ENCODE data around the gene SERBP1.

The SERBP1 gene

DNA sequence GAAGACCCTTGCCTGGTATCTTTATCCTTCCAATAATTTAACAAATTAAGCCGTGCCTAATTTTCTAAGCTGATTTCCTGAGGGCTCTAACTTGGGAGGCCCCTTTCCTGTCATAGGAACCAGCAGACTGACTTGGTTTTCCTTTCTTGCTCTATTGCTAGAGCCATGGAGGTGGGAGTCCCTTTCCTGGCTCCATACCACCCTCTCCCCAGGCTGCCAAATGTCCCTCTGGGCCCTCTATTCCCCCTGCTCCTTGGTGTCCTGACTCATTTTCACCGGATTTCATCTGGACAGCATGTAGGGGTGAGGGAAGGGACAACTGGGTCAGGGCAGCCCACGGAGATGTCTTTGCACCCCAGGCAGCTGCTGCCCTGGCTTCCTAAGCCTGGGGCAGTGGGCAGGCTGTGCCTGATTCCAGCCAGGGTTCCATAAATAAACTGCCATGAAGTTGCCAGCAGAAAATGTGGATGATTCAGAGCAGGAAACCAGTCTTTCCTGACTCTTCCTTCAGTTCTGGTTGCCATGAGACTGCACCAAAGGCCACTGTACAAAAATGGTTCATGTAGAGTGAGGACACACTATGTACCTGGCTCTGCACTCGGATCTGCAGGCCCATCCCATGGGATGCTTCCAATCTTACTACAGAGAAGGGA lies 38.0 kb upstream of the SERBP1 start:
- POLR2A ChIA-PET = no interaction called here
- TF ChIP-seq, protein P1, sequence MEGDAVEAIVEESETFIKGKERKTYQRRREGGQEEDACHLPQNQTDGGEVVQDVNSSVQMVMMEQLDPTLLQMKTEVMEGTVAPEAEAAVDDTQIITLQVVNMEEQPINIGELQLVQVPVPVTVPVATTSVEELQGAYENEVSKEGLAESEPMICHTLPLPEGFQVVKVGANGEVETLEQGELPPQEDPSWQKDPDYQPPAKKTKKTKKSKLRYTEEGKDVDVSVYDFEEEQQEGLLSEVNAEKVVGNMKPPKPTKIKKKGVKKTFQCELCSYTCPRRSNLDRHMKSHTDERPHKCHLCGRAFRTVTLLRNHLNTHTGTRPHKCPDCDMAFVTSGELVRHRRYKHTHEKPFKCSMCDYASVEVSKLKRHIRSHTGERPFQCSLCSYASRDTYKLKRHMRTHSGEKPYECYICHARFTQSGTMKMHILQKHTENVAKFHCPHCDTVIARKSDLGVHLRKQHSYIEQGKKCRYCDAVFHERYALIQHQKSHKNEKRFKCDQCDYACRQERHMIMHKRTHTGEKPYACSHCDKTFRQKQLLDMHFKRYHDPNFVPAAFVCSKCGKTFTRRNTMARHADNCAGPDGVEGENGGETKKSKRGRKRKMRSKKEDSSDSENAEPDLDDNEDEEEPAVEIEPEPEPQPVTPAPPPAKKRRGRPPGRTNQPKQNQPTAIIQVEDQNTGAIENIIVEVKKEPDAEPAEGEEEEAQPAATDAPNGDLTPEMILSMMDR (IDR thresholded peaks at IDR 0.05; ENCODE audit: control extremely low read depth, extremely low read depth, low read depth, missing control alignments) = no peak
- DNase-seq (ENCODE audit: extremely low spot score) = no peak
- CTCF ChIA-PET = no interaction called here

DNA sequence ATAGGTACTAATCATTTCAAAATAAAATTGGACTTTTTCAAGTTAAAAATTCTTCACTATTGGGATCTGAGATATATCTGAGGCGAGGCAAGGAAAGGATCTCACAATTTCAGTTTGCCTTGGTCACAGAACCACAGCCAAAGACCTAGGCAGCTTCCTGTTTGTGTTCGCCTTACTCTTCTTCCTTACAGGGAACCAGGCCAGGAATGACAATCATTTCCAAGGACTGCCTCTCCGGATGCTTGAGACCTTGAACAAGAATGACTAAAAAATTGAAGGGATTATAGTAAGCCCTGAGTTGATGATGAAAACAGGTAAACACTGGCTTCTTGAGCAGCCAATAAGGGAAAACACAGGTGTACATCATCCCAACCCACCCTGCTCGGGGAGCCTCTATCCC lies 35.2 kb upstream of the SERBP1 start:
- TF ChIP-seq, protein P1 (IDR thresholded peaks at IDR 0.05; ENCODE audit: control extremely low read depth, extremely low read depth, low read depth, missing control alignments) = no peak
- DNase-seq (ENCODE audit: extremely low spot score) = no peak
- POLR2A ChIA-PET = no interaction called here
- CTCF ChIA-PET = interaction anchor here (1.7 to 2.1 kb wide), 2 partner anchors 10 to 35 kb away, joined by 5 to 10 read pairs; no protein-coding TSS in a partner anchor

DNA sequence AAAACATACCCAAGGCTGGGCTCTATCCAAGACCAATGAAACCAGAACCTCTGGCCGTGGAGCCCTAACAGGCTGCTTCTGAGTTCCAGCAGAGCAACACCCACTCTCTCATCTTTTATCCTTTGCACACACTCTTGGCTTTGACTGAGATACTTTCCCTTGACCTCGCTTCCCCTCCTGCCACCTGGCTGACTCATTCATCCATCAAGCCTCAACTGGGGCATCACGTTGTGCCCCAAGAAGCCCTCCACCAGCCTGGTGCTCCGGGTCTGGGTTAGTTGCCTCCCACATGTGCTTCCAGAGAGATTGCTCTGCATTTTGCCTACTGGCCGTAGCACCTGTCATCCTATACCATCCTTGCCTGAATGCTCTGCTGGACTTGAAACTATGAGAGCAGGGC lies 34.5 kb upstream of the SERBP1 start:
- ChIA-PET CTCF (interaction anchor here (1.1 to 4.1 kb wide), 6 partner anchors 13 to 36 kb away, joined by 3 to 22 read pairs (median 7); no protein-coding TSS in a partner anchor), POLR2A (no interaction called here)
- TF ChIP-seq, protein P1 (IDR thresholded peaks at IDR 0.05; ENCODE audit: control extremely low read depth, extremely low read depth, low read depth, missing control alignments) = no peak
- DNase-seq (ENCODE audit: extremely low spot score) = no peak

DNA sequence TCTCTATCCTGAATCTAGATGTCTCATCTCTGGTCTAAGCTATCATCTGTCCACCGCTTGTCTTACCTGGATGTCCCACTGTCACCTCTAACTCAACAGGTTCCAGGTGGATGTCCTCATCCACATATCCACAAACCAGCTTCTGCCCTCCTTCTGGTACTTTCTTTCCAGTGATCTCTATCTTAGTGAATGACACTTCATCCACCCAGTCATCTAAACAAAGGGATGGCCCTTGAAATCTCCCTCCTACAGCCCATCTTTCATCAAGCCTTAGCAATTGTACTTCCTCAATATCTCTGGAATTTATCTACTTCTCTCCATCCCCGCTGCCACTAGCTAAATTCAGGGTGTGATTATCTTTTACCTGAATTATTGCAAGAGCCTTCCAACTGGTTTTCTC lies 33.9 kb upstream of the SERBP1 start:
- TF ChIP-seq, protein P1 (IDR thresholded peaks at IDR 0.05; ENCODE audit: control extremely low read depth, extremely low read depth, low read depth, missing control alignments) = no peak
- ChIA-PET CTCF (interaction anchor here (1.0 to 4.1 kb wide), 8 partner anchors 9 to 250 kb away, joined by 3 to 22 read pairs (median 4); no protein-coding TSS in a partner anchor), POLR2A (no interaction called here)
- no peak for DNase-seq (ENCODE audit: extremely low spot score)

DNA sequence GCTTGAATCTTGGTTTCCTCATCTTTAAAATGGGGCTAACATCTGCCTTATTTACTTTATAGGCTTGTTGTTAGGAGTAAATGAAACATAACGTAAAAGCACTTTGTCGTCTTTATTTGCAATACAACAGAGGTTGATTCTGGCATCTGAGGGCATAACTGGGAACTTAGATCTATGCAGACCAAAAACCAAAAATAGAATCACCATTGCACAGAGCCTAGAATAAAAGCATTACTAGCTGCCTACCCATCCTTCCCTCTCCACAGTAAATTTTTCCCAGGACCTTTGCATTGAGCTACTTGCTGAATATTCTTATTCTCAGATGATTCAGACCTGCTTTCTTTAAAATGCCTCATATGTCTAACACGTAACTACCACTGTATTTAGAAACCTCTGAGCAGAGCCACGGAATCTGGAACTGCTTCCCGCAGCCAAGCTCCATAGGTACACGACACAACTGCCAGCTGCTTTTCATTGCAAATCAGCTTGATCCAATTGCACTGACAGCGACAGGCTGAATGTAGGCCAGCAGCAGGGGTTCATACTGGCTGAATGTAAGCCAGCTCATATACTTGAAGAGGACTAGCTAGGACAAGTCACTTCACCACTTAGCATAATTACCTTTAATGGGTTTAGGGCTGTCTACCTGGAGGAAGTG lies 33.2 kb upstream of the SERBP1 start:
- DNase-seq (ENCODE audit: extremely low spot score) = no peak
- CTCF ChIA-PET = interaction anchor here (1.0 to 4.1 kb wide), 7 partner anchors 9 to 250 kb away, joined by 3 to 22 read pairs (median 5); no protein-coding TSS in a partner anchor
- POLR2A ChIA-PET = no interaction called here

More for the DNA sequence above, 33.2 kb upstream of the SERBP1 start:
- TF ChIP-seq, protein P1 (IDR thresholded peaks at IDR 0.05; ENCODE audit: control extremely low read depth, extremely low read depth, low read depth, missing control alignments) = no peak

Measured in GM10248 (cell line).